Activated CD4-positive, alpha-beta T cell treated with anti-CD3 and anti-CD28 coated beads, Interleukin-2, amount 50 U/mL, for 4 hours (primary cell): Measurements from ENCODE around the gene PEX11A.

Experiments
- DNase-seq, 2 experiments: peaks; one replicate each; pipeline ENCODE4 v3.0.0-alpha.2; 2020

The PEX11A gene

GRCh38 chr15:89673165-89673512 lies 17.4 kb downstream of the PEX11A start:
- no peak for DNase-seq

GRCh38 chr15:89672221-89673164 lies 18.1 kb downstream of the PEX11A start:
- DNase-seq = no peak

- DNase-seq = no peak
These were observed 18.9 kb downstream of the PEX11A start for GRCh38 chr15:89671687-89672086.

GRCh38 chr15:89670971-89671560 lies 19.5 kb downstream of the PEX11A start:
- no peak for DNase-seq

- DNase-seq = no peak
These were observed 20.6 kb downstream of the PEX11A start for GRCh38 chr15:89669941-89670340.

GRCh38 chr15:89669309-89669865 lies 21.2 kb downstream of the PEX11A start:
- no peak for DNase-seq

GRCh38 chr15:89668171-89668570 lies 22.4 kb downstream of the PEX11A start:
- DNase-seq = no peak

GRCh38 chr15:89667706-89667960 lies 22.9 kb downstream of the PEX11A start:
- no peak for DNase-seq

GRCh38 chr15:89666858-89667705 lies 23.5 kb downstream of the PEX11A start:
- DNase-seq = no peak

GRCh38 chr15:89666184-89666857 lies 24.2 kb downstream of the PEX11A start:
- no peak for DNase-seq

- no peak for DNase-seq
These were observed 24.9 kb downstream of the PEX11A start for GRCh38 chr15:89665449-89666181.

GRCh38 chr15:89664441-89665350 lies 25.9 kb downstream of the PEX11A start:
- no peak for DNase-seq

- DNase-seq = no peak
These were observed 27.5 kb downstream of the PEX11A start for GRCh38 chr15:89662893-89663626.

GRCh38 chr15:89660556-89660955 lies 30.0 kb downstream of the PEX11A start:
- no peak for DNase-seq

- no peak for DNase-seq
These were observed 31.3 kb downstream of the PEX11A start for GRCh38 chr15:89659295-89659694.

GRCh38 chr15:89657686-89658200 lies 32.8 kb downstream of the PEX11A start:
- DNase-seq = no peak

- no peak for DNase-seq
These were observed 34.3 kb downstream of the PEX11A start for GRCh38 chr15:89656116-89656815.

- DNase-seq = no peak
These were observed 35.4 kb downstream of the PEX11A start, which contains the start of gene KIF7 for GRCh38 chr15:89654847-89655805. TSS of gene KIF7 (minus strand) at chr15:89655467. CDS start at chr15:89652930, 2,537 bp downstream.
